Neural progenitor cell (in vitro differentiated cells): ENCODE measurements around the gene FLT4.

Source experiments
- CTCF ChIP-seq: fragments of 200-600 bp; sonication (generic); IDR thresholded peaks from 2 replicates; pipeline ENCODE4 v1.5.1; 2017; ENCODE audit warnings: antibody characterized with exemption, mild to moderate bottlenecking
- EZH2 ChIP-seq: fragments of 200-600 bp; sonication (generic); IDR thresholded peaks from 2 replicates; pipeline ENCODE4 v1.6.1; 2017; ENCODE audit warnings: antibody characterized with exemption, mild to moderate bottlenecking, moderate library complexity
- EZH2phosphoT487 ChIP-seq: fragments of 200-600 bp; sonication (generic); IDR thresholded peaks from 2 replicates; pipeline ENCODE4 v1.6.1; 2017; ENCODE audit warnings: antibody characterized with exemption

GRCh38 chr5:180642181-180642775 lies 7.1 kb downstream of the FLT4 start:
- no peak for TF ChIP-seq EZH2
- no peak for TF ChIP-seq CTCF
- no peak for TF ChIP-seq EZH2phosphoT487
